ENCODE results near the gene FMO2.
A peak's percentile ranks its signal among the peaks of the same experiment; 100 is the strongest.
"Not testable (repeated sequence)": the region's sequence is repeated elsewhere in the genome, so short reads cannot be mapped to it uniquely, and the experiment has no call there.

The FMO2 gene

DNA sequence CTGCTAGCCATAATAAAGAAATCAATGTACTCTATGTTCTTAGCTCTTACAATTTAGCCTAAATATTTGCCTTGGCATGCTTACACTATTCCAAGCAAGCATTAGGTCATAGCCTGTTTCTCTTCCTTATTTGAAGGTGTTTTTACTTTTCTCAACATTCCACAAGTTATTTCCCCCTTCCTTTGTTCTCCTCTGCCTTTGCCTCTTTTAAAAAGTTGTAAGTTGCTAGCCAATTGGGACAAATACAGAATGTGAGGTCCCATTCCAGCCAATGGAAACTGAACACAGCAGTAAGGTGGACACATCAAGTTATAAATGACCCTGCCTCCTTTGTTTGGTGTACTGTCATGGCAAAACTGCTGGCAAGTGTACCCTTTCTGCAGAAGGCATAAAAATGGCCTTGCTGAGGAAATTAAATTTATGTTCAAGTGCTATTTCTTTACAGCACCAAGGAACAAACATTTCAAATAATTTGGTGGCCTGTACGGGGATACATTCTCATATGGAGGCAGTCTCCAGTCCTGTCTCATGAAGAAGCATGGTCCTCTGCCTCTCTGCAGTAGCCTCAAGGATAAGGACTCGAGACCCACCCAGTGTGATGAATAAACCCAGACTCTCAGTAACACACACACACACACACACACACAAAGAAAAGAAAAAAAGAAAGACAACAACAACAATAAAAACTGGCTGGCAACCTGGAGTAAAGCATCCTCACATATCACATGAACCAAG lies 34.4 kb downstream of the FMO2 start:
- DNase-seq (ENCODE audit: low read depth in 2 of 2) = no peak

DNA sequence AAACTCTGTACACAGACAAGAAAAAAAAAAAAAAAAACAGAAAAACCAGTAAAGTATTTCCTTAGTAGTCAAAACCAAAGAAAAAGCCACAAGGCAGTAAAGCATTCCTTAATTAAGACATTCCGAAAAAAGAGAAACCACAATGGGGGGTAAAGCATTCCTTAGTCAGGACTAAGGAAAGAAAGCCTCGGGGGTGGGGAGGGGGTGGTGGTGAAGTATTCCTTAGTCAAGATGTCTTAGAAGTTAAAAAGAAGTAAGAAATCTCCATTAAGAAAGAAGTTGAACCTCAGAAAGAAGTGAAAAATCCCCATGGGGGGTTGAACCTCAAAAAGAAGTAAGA lies 35.0 kb downstream of the FMO2 start:
- DNase-seq (ENCODE audit: low read depth in 2 of 2) = no peak

DNA sequence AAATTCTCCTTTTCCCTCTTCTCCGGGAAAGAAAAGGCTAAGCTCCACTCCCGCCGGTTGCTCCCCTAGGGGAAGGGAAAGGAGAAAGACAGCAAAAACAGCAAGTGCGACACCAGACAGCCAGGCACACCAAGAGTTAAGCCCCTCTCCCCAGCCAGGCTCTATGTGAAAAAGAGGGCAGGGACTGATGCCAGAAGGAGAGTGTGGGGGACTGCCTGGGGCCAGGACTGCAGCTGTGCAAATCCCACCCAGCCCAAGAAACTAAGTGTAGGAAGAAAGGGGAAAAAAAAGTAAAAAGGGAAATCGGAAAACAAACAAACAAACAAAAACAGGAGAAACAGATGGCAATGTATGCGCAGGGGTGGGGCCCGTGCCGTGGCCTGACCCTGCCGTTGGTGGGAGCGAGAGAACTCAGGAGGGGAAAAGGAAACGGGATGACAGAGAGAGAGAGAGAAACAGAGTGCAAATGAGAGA lies 35.5 kb downstream of the FMO2 start:
- DNase-seq (ENCODE audit: low read depth in 2 of 2) = no peak

DNA sequence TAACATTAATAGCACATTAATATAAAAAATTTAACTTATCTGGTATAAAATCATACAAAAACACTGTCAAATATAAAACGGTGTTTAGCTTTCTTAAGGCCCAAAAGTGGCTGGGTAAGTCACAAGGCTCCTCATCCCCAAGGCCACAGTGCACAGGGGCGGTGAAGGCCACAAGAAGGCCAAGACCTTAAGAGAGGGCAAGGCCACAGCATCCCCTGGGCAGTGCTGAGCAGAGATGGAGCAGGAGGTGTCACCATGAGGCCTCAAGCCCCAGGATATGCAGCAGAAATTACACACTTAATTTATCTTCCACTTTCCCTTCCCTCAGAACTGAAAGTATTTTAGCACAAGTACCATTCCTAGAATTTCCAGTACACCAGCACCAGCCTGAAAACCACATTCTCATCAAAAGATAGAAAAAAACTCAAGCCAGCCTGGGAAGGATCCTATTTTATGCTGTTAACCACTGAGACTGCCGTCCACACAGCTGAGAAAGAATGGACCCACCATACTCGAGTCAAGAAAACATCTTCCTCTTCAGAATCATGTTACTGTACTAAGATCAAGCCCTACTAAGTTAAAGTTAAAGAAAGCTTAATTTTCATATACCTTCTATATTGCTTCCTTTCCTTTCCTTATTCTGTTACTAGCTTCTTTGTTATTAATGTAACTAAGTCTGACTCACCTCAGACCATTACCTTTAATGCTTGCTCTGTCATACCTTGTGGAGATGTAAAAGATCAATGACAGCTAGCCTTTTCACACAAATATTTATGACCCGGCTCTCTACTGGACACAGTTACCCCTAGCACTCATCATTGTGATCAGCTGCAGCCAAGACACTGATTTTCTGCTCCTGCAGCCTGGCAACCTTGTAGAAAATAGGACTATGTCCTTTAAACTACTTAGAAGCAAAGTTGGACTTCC lies 36.8 kb downstream of the FMO2 start:
- no peak for DNase-seq (ENCODE audit: low read depth in 2 of 2)

DNA sequence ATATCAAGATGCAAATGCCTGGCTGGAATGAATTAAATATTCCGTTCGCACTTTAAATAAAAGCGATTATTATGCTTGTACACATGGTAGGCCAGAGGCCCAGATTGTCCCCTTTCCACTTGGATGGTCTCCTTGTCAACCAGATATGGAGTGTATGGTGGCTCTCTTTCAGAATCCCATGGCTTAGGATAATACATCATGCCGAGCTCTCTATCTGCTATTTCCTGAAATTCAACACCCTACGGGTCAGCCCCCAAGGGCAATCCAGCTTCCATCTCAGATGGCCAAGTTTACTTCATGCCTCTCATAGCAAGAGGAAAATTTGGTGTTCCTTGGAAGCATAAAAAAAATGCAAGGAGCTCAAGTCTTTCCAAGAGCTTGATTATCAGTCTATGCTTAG lies 37.8 kb downstream of the FMO2 start:
- DNase-seq (ENCODE audit: low read depth in 2 of 2) = no peak

DNA sequence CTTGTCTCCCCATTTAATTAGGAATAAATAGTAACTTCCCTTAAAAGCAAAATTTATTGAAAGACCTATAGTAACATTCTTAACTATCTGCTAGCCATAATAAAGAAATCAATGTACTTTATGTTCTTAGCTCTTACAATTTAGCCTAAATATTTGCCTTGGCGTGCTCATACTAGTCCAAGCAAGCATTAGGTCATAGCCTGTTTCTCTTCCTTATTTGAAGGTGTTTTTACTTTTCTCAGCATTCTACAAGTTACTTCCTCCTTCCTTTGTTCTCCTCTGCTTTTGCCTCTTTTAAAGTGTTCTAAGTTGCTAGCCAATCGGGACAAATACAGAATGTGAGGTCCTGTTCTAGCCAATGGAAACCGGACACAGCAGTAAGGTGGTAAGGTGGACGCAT lies 39.2 kb downstream of the FMO2 start:
- DNase-seq (ENCODE audit: low read depth in 2 of 2) = not testable (repeated sequence)

DNA sequence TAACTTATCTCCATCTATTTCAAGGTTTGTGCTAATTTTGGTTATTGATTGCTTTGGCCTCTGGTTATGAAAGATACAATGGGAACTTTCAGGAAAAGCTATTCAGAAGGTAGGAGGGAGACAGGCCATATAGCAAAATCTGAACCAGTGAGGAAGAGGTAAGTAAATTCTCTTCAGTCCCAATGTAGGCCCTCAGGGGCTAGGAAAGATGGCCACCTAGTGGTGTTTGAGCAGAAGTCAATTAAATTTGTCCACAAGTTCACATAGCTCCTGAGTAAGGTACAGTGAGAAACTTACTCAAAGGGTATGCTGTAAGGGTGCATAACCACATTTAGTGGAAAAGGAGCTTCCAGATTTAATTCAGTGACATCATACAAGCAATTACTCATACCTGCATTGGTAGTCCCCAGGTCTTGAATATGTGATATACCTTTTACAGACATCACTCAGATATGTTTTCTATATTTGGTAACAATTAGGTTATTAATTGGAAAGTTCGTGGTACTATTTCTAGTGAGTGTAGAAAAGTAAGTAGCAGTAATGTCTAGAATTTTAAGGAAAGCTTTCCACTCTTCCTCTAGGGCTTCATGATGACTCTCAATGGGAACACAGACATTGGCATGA lies 41.8 kb downstream of the FMO2 start:
- no peak for DNase-seq (ENCODE audit: low read depth in 2 of 2)

DNA sequence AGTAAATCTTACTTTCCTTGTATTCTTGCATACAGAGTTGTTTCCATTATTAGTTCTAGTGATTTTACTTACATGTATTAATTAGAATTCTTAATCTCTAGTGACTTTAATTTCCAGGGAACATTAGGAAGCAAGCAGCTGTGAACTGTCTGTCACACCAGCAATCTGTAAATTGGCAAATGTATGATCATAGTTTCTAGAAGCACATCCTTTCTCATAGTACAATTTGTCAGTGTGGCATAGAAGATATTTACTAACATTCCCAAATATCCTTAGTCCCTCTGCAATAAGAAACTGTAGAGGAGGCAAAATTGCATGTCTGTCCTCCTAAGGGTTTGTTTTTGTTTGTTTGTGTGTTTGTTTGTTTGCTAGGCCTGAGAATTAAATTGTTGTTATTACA lies 46.2 kb downstream of the FMO2 start:
- no peak for DNase-seq (ENCODE audit: low read depth in 2 of 2)

DNA sequence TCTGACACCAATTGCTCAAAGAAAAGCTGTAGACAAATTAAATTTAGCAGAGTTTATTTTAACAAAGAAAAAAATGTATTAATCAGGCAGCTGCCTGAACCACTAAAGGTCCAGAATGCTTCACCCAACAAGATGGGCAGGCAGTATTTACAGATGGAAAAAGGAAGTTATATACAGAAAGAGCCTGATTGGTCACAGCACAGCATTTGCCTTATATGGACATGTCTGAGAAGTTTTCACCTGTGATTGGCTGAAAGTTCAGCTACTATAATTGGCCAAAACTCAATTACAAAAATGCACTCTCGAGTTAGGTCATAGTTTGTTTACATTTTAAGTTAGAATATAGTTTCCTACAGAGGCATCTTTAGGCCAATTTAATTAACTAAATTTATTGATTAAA lies 48.1 kb downstream of the FMO2 start:
- no peak for DNase-seq (ENCODE audit: low read depth in 2 of 2)

DNA sequence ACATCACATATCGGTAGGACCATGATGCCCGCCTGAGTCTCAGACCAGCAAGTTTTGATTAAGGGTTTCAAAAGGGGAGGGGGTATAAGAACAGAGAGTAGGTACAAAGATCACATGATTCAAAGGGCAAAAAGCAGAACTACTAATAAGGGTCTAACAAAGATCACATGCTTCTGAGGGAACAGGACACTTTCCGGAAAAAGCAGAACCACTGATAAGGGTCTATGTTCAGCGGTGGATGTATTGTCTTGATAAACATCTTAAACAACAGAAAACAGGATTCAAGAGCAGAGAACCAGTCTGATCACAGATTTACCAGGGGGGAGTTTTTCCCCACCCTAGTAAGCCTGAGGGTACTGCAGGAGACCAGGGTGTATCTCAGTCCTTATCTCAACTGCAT lies 51.1 kb downstream of the FMO2 start:
- not testable (repeated sequence) for DNase-seq (ENCODE audit: low read depth in 2 of 2)

DNA sequence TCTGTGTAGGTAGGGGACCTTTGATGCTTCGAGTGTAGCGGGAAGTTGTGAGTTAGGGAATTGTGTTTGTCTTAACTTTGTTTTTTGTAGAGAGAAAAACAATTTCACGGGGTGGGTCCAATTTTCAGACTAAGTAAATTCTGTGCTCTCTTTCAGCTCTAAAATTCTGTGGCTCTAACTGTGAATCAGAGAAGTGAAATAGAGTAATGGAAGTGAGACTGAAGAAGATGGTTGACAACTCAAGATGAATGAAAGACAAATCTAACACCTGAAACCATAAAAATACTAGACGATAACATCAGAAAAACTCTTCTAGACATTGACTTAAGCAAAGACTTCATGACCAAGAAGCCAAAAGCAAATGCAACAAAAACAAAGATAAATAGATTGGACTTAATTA lies 58.8 kb downstream of the FMO2 start:
- no peak for DNase-seq (ENCODE audit: low read depth in 2 of 2)

DNA sequence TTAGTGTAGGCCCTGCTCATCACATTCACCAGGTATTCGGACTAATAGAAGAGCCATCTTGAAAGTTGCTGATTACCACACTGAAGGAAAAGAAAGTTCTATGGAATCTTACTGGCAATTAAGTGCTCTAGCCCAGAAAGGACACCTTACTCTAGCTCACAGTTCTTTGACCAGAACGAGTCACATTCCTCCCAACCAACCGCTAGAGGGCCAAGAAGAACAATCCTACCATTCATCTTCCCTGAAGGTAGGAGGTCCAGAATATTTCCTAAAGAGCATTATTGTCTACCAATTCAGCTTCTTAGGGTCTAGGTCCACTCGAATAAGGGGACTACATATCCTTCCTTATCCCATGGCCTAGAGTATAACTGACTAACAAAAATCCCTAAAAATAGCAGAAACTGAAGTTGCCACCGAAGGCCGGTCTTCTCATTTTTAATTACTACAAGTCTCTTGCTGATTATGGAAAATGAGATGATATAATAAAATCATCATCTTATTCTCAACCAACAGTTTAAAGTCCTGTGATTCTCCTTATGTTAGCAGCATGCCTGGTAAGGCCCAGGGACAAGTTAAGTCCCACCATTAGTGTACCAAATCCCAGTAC lies 60.5 kb downstream of the FMO2 start:
- peak in 1 of 2 donors; percentile 4 for DNase-seq (ENCODE audit: low read depth in 2 of 2)

DNA sequence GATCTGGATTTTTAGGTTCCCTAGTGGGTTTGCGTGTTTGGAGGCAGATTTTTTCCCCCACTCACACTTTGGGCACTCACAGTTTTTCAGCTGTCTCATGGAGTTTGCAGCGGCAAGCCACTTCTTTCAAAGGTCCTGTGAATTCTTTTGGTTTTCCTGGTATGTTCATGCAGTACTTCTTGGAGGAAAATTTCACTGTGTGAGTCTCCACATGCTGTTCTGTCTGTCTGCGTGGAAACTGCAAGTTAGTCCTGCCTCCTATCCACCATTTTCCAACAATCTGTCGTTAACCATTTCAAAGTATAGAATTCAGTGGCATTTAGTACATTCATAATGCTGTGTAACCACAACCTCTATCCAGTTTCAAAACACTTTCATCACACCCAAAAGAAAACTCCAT lies 62.4 kb downstream of the FMO2 start:
- DNase-seq (ENCODE audit: low read depth in 2 of 2) = no peak

DNA sequence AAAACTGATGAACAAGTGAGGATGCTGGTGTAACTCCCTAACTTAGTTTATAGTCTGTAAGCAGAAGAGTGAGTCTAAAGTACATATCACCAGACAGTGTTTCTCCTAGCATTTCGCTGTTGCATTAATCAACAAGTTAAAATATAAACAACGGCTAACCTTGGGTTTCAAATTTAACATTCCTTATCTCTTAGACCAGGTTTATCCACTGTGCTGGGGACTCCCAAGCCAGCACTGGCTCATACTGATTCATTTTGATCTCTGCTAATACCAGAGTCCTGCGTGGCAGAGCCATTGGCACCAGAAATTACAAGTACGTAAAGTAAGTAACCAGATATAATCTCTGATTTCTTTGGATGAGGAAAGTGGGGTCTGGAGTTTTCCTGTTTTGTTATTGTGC lies 63.2 kb downstream of the FMO2 start, which contains the start of gene FMO1:
Gene FMO1 (plus strand): TSS at position 193 of the 400 bp plus-strand sequence. CDS start 9,594 bp downstream, outside the sequence.
- DNase-seq (ENCODE audit: low read depth in 2 of 2) = no peak

DNA sequence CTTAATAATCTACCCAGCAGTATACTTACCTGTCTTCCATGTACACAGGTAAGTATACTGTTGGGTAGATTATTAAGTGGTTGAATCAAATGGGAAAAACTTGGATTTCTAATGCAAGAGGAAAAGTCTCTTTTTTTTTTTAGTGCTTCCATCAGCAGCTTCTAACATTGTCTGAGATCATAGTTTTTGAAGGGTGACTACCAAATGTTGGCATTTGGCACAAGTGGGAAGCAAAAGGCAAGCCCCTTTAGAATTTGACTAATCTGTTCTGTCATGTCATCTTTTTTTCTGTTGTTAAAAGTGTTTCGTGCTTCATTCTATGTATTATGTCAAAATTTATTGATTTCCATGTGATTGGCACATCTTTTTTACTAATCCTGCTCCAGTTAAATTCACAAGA lies 63.7 kb downstream of the FMO2 start:
- DNase-seq (ENCODE audit: low read depth in 2 of 2) = no peak

DNA sequence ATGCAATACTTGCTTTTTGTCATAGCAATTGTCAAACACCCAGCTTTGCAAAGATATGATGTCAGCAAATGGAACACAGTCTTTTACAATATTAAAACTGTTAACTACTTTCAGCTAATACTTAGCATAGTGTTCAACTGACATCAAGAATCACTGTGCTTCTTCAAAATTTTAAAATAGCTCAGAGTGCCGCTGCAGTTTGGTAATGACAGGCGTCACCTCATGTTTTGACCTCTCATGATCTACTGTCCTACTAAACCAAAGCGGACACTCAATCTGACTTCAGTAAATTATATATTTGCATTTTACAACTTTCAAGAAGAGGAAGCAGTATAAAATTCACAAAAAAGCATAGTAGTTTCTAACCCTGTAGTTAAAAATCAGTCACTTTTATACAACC lies 65.2 kb downstream of the FMO2 start:
- no peak for DNase-seq (ENCODE audit: low read depth in 2 of 2)

DNA sequence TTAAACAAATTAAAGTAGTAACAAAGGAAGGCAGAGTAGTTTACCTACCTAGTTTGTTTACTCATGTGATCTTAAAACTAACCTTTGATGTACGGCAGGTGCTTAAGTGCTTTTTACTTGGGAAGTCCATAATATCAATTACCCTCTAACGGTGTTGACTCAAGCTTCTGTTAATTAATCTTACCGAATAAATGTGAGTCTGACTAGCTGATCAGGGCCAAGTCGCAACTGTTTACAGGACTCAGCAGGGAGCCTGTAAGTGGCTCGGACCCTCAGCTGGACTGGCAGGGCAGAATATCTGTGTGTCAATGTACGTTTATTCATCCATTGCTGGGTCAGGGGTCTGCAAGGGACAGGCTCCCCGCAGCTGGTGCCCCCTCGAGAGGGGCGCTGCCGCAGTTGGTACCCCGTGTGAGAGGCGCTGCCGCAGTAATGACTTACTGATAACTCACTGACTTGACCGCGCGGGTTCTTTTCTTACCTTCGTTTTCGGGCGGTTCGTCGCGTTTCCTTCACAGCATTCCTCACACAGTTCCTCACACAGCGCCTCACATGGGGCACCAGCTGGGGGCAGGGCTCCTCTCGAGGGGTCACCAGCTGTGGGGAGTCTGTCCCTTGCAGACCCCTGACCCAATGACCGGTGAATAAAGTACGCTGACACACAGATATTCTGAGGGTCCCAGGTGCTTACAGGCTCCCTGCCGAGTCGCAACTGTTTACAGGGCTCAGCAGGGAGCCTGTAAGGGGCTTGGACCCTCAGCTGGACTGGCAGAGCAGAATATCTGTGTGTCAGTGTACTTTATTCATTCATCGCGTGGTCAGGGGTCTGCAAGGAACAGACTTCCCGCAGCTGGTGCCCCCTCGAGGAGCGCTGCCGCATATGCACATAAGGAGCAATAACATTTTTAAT lies 66.2 kb downstream of the FMO2 start:
- peak; percentile 3 to 27 for DNase-seq (ENCODE audit: low read depth in 2 of 2)

DNA sequence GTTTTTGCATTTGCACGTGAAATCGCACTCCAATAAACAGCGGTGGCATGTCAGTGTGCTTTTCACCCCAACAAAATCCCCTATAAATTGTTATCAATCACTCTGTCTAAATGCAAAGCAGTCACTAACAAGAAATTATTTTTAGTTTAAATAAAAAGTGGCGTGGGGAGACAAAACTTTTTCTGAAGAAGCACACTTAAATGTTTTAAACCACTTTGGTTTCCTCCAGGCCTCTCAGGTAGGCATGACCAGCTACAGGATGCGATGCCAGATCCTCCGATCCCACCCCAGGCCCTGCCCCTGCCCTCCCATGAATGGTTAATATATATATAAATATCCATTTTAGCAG lies 66.8 kb downstream of the FMO2 start:
- no peak for DNase-seq (ENCODE audit: low read depth in 2 of 2)

DNA sequence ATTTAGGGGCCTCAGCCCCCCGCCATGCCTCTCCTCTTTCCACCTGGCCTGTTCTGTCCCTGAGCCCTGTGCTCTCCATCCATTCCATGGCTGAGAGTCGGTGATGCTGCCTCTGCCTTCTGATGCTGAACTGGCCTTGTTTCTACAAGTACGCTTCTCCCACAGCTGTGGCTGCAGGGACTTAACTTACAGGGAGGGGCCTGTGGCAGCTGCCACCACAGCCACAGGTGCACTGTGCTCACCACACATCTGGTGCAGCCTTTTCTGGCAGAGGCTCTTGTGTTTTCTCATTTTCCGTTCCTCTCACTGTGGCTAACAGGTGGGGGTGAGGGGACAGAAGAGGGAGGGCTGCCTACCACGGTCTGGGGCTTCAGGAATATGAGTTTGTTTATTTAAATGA lies 67.4 kb downstream of the FMO2 start:
- no peak for DNase-seq (ENCODE audit: low read depth in 2 of 2)

DNA sequence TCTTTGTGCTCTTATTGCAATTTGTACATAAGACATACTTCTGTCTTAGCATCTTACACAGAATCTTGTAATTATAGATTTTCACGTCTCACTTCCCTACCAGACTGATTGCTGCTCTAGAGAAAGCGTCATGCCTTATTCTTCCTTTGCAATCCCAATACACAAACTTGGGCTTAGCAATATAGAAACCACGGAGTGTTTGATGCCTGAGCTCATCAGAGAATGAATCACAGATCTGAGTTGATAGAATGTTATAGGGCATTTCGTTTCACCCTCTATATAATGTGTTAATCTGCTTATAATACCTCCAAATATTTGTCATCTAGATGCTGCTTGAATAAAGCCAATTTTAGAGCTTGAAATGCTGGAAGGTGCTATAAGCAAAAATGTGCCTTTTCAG lies 69.8 kb downstream of the FMO2 start:
- no peak for DNase-seq (ENCODE audit: low read depth in 2 of 2)

DNA sequence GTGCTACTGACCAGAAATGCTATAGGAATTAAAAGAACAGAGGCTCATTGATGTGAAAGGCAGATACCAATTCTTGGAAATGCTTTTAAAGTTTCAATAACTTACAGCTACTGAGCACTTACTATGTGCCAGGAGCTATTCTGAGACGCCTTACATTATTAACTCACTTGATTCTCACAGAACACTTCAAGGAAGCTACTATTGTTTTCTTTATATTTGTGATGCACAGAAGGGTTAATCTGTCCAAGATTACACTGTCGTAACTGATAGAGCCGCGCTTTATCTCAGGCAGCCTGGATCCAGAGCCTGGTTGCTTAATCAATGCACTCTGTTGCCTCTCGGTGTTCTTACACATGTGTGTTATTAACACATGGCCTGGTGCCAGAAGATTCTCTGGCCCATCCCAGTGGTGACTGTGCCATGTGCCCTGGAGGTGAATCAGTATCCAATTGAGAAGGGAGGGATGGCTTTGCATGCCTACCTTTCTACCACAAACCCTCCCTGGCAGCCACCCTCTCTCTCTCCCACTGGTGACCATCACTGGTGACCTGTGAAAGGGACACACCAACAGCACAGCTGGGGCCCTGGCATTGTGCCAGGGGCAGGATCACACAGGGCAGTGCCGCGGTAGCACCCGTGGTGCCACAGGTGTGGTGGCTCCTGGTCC lies 72.0 kb downstream of the FMO2 start:
- DNase-seq (ENCODE audit: low read depth in 2 of 2) = no peak
